A375 (cell line): Measurements from ENCODE around the gene MTX3. TPM values are rescaled to one million over a fixed set of nuclear protein-coding genes. Genes with fewer than 3 reads are reported as not detected.

Experiments
- small RNA-seq: library from RNA; depleted of rRNA; stranded (forward); fragments of <200 nt; gene quantifications from one replicate; pipeline ENCODE3, GENCODE V24; 2014
- total RNA-seq: library from RNA; depleted of rRNA; stranded (reverse); fragments of >200 nt; shearing (Covaris generic); gene quantifications from 2 replicates; pipeline ENCODE4 v1.2.3, GENCODE V29; 2014; rRNA removed

Gene MTX3
- total RNA-seq = 17.1 and 18.9 TPM in 2 replicates

GRCh38 chr5:79990598-79991507 is at the start of gene MTX3:
Gene MTX3 (minus strand): TSS chr5:79991262. CDS start chr5:79991238, 24 bp downstream.

GRCh38 chr5:80034962-80035821 is 44.1 kb upstream of the MTX3 start, which contains the start of gene THBS4:
Gene THBS4 (plus strand): TSS chr5:80035348. CDS start chr5:80035538, 190 bp downstream.

Small RNA genes within 50 kb of the gene (small RNA-seq; reads per million reads assigned to genes)
- gene TRMT112P2 = not detected

Other genes with a start within 250 kb of the MTX3 start
- gene THBS4, start 44.1 kb upstream of the MTX3 start, total RNA-seq = 0.68 and 1.7 TPM in 2 replicates